K562 (cell line): ENCODE results near the gene KCP. TPM values are rescaled to one million over a fixed set of nuclear protein-coding genes. Genes with fewer than 3 reads are reported as not detected.
A peak's percentile ranks its signal among the peaks of the same experiment; 100 is the strongest.

Experiments
- ARHGAP35 ChIP-seq: fragments of 450-650 bp; IDR thresholded peaks from 2 replicates; pipeline ENCODE4 v1.6.1; 2018; ENCODE audit not compliant: partially characterized antibody
- CBFA2T2 ChIP-seq: fragments of 450-650 bp; conservative IDR thresholded peaks from 2 replicates; pipeline ENCODE4 v1.6.1; 2017; ENCODE audit warnings: mild to moderate bottlenecking
- HMG20A ChIP-seq: fragments of 450-650 bp; formaldehyde crosslinking; conservative IDR thresholded peaks from 2 replicates; pipeline ENCODE4 v1.4.0; 2020; ENCODE audit warnings: mild to moderate bottlenecking, mixed read lengths
- HNRNPH1 ChIP-seq: fragments of 200-400 bp; formaldehyde crosslinking; optimal IDR thresholded peaks from 2 replicates; pipeline ENCODE3; 2017; ENCODE audit warnings: low read depth, mild to moderate bottlenecking, low read length, moderate library complexity
- MYNN ChIP-seq, 2 experiments: sonication (generic); formaldehyde crosslinking in 1 of 2; IDR thresholded peaks; 2 replicates each; pipeline versions ENCODE4 v1.5.0 to v1.6.1; 2016 to 2020; ENCODE audit warnings: antibody characterized with exemption in 1 of 2, missing genetic modification reagents in 1 of 2
- PHF8 ChIP-seq: fragments of 200-600 bp; sonication (generic); IDR thresholded peaks from 2 replicates; pipeline ENCODE4 v1.6.1; 2012; ENCODE audit warnings: mixed run types, mild to moderate bottlenecking, inconsistent platforms, low read length, moderate library complexity, borderline replicate concordance
- RNF219 ChIP-seq: fragments of 250-450 bp; sonication (Bioruptor Pico); IDR thresholded peaks from 2 replicates; pipeline ENCODE4 v1.5.0; 2022; ENCODE audit warnings: mild to moderate bottlenecking
- SAFB2 ChIP-seq: fragments of 200-400 bp; formaldehyde crosslinking; IDR thresholded peaks from 2 replicates; pipeline ENCODE4 v1.6.1; 2018; ENCODE audit warnings: borderline replicate concordance, low read length, low read depth, moderate library complexity; ENCODE audit not compliant: severe bottlenecking
- SRSF1 ChIP-seq: fragments of 200-400 bp; formaldehyde crosslinking; IDR thresholded peaks from 2 replicates; pipeline ENCODE4 v1.6.1; 2017; ENCODE audit warnings: mild to moderate bottlenecking, low read depth, low read length, moderate library complexity
- ZBTB17 ChIP-seq: fragments of 450-650 bp; formaldehyde crosslinking; IDR thresholded peaks from 2 replicates; pipeline ENCODE4 v1.4.0; 2020; ENCODE audit warnings: mild to moderate bottlenecking
- ZBTB33 ChIP-seq: sonication (generic); formaldehyde crosslinking; IDR thresholded peaks from 2 replicates; pipeline ENCODE4 v1.8.1; 2023; ENCODE audit warnings: mild to moderate bottlenecking, missing genetic modification reagents
- ZHX1 ChIP-seq: fragments of 150-350 bp; conservative IDR thresholded peaks from 2 replicates; pipeline ENCODE4 v1.6.1; 2014; ENCODE audit warnings: low read length
- ZKSCAN8 ChIP-seq: fragments of 200-800 bp; sonication (Bioruptor generic); IDR thresholded peaks from 2 replicates; pipeline ENCODE4 v1.6.1; 2016; ENCODE audit warnings: missing genetic modification characterization, missing compliant biosample characterization
- ZNF395 ChIP-seq: fragments of 200-800 bp; sonication (Bioruptor generic); IDR thresholded peaks from 2 replicates; pipeline ENCODE4 v1.6.1; 2017; ENCODE audit warnings: missing genetic modification characterization, missing compliant biosample characterization
- ZNF512 ChIP-seq: IDR thresholded peaks from 2 replicates; pipeline ENCODE4 v1.6.1; 2016; ENCODE audit warnings: missing genetic modification characterization, missing compliant biosample characterization
- ZNF551 ChIP-seq: fragments of 250-450 bp; sonication (Bioruptor Pico); IDR thresholded peaks from 2 replicates; pipeline ENCODE4 v1.5.0; 2021; ENCODE audit warnings: mild to moderate bottlenecking, moderate library complexity
- polyA plus RNA-seq, 8 experiments: library from polyadenylated mRNA; depleted of rRNA in 4 of 8; stranded (reverse) in 5 of 8; unstranded in 3 of 8; fragments of >200 nt; fragmentation: Nextera tagmentation in 2 of 8; fragmentation: Illumina TruSeq in 1 of 8; extraction: Ambion mirVana in 2 of 8; extraction: Trizol in 1 of 8; gene quantifications; 2 replicates each; pipeline versions ENCODE4 v1.2.1 to v1.2.3, GENCODE V29; 2011 to 2014; ENCODE audit warnings: inconsistent platforms in 1 of 8, missing spikeins in 1 of 8
- total RNA-seq, 7 experiments: library from RNA; depleted of rRNA in 6 of 7; stranded (reverse); fragments of >200 nt in 6 of 7; fragmentation: Illumina TruSeq in 2 of 7; extraction: Trizol in 2 of 7; gene quantifications; 2 replicates each; pipeline versions ENCODE4 v1.2.1 to v1.2.3, GENCODE V29; 2011 to 2021; ENCODE audit warnings: low replicate concordance in 1 of 7

The KCP gene
- total and polyA plus RNA-seq, 9 of the 15 experiments (the other 6 are each of a cell fraction or from before 2014, with no cell fraction given), result 0.06 to 0.17 (median 0.12) TPM; not detected in 3

GRCh38 chr7:128831178-128831993 lies 79.1 kb downstream of the KCP start (continued):
- peak; percentile 72; the same call in 1 of the 2 replicates for TF ChIP-seq PHF8
- no peak for TF ChIP-seq ZNF395 (CRISPR knock-in tag)
- TF ChIP-seq CBFA2T2, result no peak
- TF ChIP-seq MYNN (IDR thresholded peaks at IDR 0.05), result peak; percentile 33; the same call in 1 of the 2 replicates
- no peak for TF ChIP-seq MYNN (CRISPR knock-in tag; IDR thresholded peaks at IDR 0.05)
- no peak for TF ChIP-seq RNF219
- TF ChIP-seq ZNF551, result no peak
- no peak for TF ChIP-seq ZHX1
- TF ChIP-seq HNRNPH1, result no peak
- TF ChIP-seq HMG20A, result no peak; the same call in 1 of the 2 replicates
- no peak for TF ChIP-seq SAFB2
- no peak for TF ChIP-seq ZKSCAN8 (CRISPR knock-in tag)
- peak; percentile 41 for TF ChIP-seq ARHGAP35
- TF ChIP-seq SRSF1, result no peak
- TF ChIP-seq ZBTB17 (CRISPR knock-in tag), result peak; percentile 65; the same call in 1 of the 2 replicates
- no peak for TF ChIP-seq ZNF512 (tag)
- TF ChIP-seq ZBTB33 (CRISPR knock-in tag), result no peak
